Endodermal cell (in vitro differentiated cells): ENCODE data around the gene KIF16B. TPM values are rescaled to one million over a fixed set of nuclear protein-coding genes. Genes with fewer than 3 reads are reported as not detected.

Experiments
- DNase-seq: peaks from one replicate; pipeline ENCODE4 v3.0.0-alpha.2; 2017
- H3K27ac ChIP-seq: 2 replicates; pipeline ENCODE4 v1.5.1; 2013; ENCODE audit warnings: mild to moderate bottlenecking, low read depth, low read length, moderate library complexity
- H3K27me3 ChIP-seq: 2 replicates; pipeline ENCODE4 v1.6.1; 2013; ENCODE audit warnings: mild to moderate bottlenecking, low read length, moderate library complexity; ENCODE audit not compliant: insufficient read depth, control insufficient read depth, poor library complexity, severe bottlenecking
- H3K36me3 ChIP-seq: 2 replicates; pipeline ENCODE4 v1.7.0; 2013; ENCODE audit warnings: mild to moderate bottlenecking, low read length, moderate library complexity; ENCODE audit not compliant: control insufficient read depth, insufficient read depth
- H3K4me1 ChIP-seq: one replicate; pipeline ENCODE4 v1.7.0; 2013; ENCODE audit warnings: low read length; ENCODE audit not compliant: control insufficient read depth, insufficient read depth
- H3K4me3 ChIP-seq: 2 replicates; pipeline ENCODE4 v1.5.1; 2013; ENCODE audit warnings: mild to moderate bottlenecking, low read length, moderate library complexity
- H3K9ac ChIP-seq: 2 replicates; pipeline ENCODE4 v1.6.1; 2013; ENCODE audit warnings: mild to moderate bottlenecking, low read length, moderate library complexity; ENCODE audit not compliant: poor library complexity, severe bottlenecking; ENCODE audit errors: extremely low read depth
- H3K9me3 ChIP-seq: 2 replicates; pipeline ENCODE4 v1.6.1; 2013; ENCODE audit warnings: mild to moderate bottlenecking, low read length, moderate library complexity; ENCODE audit not compliant: control insufficient read depth
- H3K27ac Mint-ChIP-seq: 2 replicates; pipeline ENCODE4 v1.8.0; 2020; ENCODE audit warnings: mixed read lengths
- H3K27me3 Mint-ChIP-seq: 2 replicates; pipeline ENCODE4 v1.8.0; 2021; ENCODE audit warnings: mild to moderate bottlenecking, mixed read lengths; ENCODE audit not compliant: insufficient read depth
- H3K36me3 Mint-ChIP-seq: 2 replicates; pipeline ENCODE4 v1.8.0; 2020; ENCODE audit warnings: low read depth, mixed read lengths
- H3K4me1 Mint-ChIP-seq: 2 replicates; pipeline ENCODE4 v1.8.0; 2020; ENCODE audit warnings: mixed read lengths
- H3K4me3 Mint-ChIP-seq: 2 replicates; pipeline ENCODE4 v1.8.0; 2020; ENCODE audit warnings: mild to moderate bottlenecking, moderate library complexity, mixed read lengths
- H3K9me3 Mint-ChIP-seq: 2 replicates; pipeline ENCODE4 v1.8.0; 2020; ENCODE audit warnings: mild to moderate bottlenecking, mixed read lengths
- CTCF ChIP-seq: fragments of 200-600 bp; sonication (generic); conservative IDR thresholded peaks from 2 replicates; pipeline ENCODE4 v1.5.0; 2021; ENCODE audit warnings: antibody characterized with exemption, mild to moderate bottlenecking
- WGBS, 2 experiments: methylation state at CpG; one replicate each; pipeline versions ENCODE4 v1.1.5 to v1.1.7; 2013; ENCODE audit warnings: missing lambda C conversion rate in 2 of 2, mixed read lengths in 1 of 2; ENCODE audit not compliant: insufficient coverage in 1 of 2, insufficient read length in 1 of 2; 5-methylcytosine and 5-hydroxymethylcytosine counted together
- total RNA-seq, 2 donors: library from RNA; stranded (reverse); fragmentation: NEBNext Ultra II Directional in 1 of 2; extraction: Animal tissue kit (Norgen Biotek cat#: 25700) in 1 of 2; gene quantifications; 2 replicates in 1 of 2; 3 replicates in 1 of 2; pipeline ENCODE4 v1.2.1, GENCODE V29; 2021

Gene KIF16B
- total RNA-seq, 2 donors from 2014 or later: 17.3 to 18.8 TPM

DNA sequence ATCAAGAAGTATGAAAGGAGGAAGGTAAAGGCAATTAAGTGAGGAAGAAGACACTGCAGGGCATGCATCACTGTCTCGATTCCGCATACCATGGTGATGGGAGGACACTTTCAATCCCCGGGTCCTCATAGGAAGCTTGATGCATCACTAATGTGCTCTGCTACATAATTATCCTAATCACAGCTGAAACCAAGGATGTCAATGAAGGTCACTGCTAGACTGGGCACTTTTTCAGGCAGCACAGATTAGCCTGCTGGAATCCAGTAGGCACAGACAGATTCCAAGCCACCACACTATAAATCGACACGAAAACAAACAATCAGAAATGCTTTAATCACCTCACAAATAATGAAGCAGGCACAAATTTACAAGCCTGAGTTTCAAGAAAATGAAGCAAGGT lies 206.7 kb downstream of the KIF16B start:
- peaks cover 21% of the 10 kb centered on the region for H3K36me3 ChIP-seq
- Mint-ChIP-seq H3K9me3 (no peaks in the 10 kb centered on the region), H3K27ac (no peak overlapping the region), H3K4me3 (no peak overlapping the region), H3K36me3 (peaks cover 31% of the 10 kb centered on the region), H3K27me3 (no peaks in the 10 kb centered on the region), H3K4me1 (no peaks in the 10 kb centered on the region)
- H3K4me1 ChIP-seq: no peaks in the 10 kb centered on the region
- TF ChIP-seq CTCF: no peak
- DNase-seq: no peak
- no peak overlapping the region for H3K4me3 ChIP-seq
- no peaks in the 10 kb centered on the region for H3K9me3 ChIP-seq
- 89 to 96% methylated on average over 3 to 4 of the region's 5 CpGs for WGBS, 2 experiments
- H3K27ac ChIP-seq: no peak overlapping the region
- H3K9ac ChIP-seq: no peak overlapping the region
- H3K27me3 ChIP-seq: no peaks in the 10 kb centered on the region

DNA sequence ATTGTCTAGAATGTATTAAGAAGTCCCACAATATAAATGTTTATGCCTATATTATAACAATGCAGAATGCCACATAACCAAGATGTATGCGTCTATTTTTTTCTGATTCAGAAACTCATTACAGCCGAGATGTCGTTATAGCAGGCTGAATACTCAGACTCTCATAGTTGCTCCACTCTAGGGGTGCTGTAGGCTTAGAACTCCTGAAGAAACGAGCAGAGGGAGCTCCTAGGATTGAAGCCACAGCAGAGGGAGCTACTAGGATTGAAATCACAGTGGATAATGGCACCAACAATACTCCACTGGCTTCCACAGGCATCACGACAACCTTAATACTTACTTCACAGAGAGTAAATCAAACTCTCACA lies 208.9 kb downstream of the KIF16B start:
- Mint-ChIP-seq H3K27me3 (no peaks in the 10 kb centered on the region), H3K4me3 (no peak overlapping the region), H3K27ac (no peak overlapping the region), H3K9me3 (no peaks in the 10 kb centered on the region), H3K36me3 (peaks cover 27% of the 10 kb centered on the region), H3K4me1 (no peaks in the 10 kb centered on the region)
- no peak overlapping the region for H3K4me3 ChIP-seq
- H3K27me3 ChIP-seq: no peaks in the 10 kb centered on the region
- no peak overlapping the region for H3K27ac ChIP-seq
- TF ChIP-seq CTCF: no peak
- no peaks in the 10 kb centered on the region for H3K9me3 ChIP-seq
- no peak overlapping the region for H3K9ac ChIP-seq
- H3K36me3 ChIP-seq: peaks cover 8% of the 10 kb centered on the region
- DNase-seq: no peak
- WGBS, 2 experiments: 81 to 96% methylated on average over 3 to 5 of the region's 5 CpGs
- no peaks in the 10 kb centered on the region for H3K4me1 ChIP-seq

DNA sequence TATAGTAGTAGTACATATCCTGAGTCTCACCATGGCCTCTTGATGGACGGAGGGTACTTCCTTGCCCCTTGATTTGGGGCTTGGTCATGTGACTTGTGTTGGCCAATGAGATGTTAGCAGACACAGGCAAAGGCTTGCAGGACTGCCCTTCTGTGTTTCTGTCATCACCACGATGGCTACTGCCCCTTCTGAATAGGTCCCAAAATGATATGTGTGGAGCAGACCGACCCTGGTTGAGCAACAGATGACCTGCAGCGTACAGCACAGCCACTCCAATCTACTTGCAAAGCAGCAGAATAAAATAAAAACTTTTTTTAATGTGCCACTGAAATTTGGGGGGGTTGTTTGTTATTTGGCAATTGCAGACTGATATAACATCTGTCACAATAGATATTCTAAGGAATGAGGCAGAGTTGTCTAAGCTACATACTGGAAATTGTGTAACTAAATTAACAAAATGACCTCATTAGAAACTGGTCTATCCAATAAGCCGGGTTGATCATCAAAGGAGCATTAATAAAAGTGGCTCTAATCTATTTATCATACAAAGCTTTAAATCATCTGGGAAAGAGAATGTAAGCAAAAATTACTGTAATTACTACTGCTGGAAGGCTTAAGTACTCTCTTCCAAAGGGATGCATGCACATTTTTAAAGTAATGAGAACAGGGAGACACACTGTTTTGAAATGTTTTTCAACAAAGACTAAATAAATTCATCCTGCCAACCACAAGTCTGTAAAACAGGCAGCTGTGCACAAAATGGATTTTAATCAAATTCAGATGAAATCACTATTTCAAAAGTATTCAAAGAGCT lies 209.5 kb downstream of the KIF16B start:
- no peak for DNase-seq
- H3K4me1 ChIP-seq: no peaks in the 10 kb centered on the region
- Mint-ChIP-seq H3K4me3 (no peak overlapping the region), H3K27me3 (no peaks in the 10 kb centered on the region), H3K9me3 (no peaks in the 10 kb centered on the region), H3K36me3 (peaks cover 22% of the 10 kb centered on the region), H3K27ac (no peak overlapping the region), H3K4me1 (no peaks in the 10 kb centered on the region)
- TF ChIP-seq CTCF: no peak
- H3K36me3 ChIP-seq: peaks cover 8% of the 10 kb centered on the region
- no peak overlapping the region for H3K9ac ChIP-seq
- no peaks in the 10 kb centered on the region for H3K27me3 ChIP-seq
- WGBS, 2 experiments: 92 to 100% methylated on average over 3 to 5 of the region's 5 CpGs
- H3K9me3 ChIP-seq: no peaks in the 10 kb centered on the region
- no peak overlapping the region for H3K4me3 ChIP-seq
- H3K27ac ChIP-seq: no peak overlapping the region
